K562 (cell line): ENCODE results near the gene RNF144A. TPM values are rescaled to one million over a fixed set of nuclear protein-coding genes. Genes with fewer than 3 reads are reported as not detected.

Experiments
- ATAC-seq: fragments of 200-7000 bp; cut with Tn5 transposase; 3 replicates; pipeline ENCODE4 v1.9.1; 2020; ENCODE audit warnings: moderate library complexity
- BruUV-seq: library from RNA; stranded (reverse); fragments of 400-500 nt; replicated peaks from 2 replicates; lab custom pipeline; 2021; lab: Mats Ljungman, UMichigan
- CTCF ChIA-PET: fragments of 300-600 bp; formaldehyde crosslinking; extraction: SDS; loops from one replicate; lab custom pipeline; 2021; ENCODE audit warnings: low intra/inter-chr PET ratio; lab: Yijun Ruan, JAX
- POLR2A ChIA-PET: fragments of 300-600, 350-650 bp; sonication (Branson Sonifier 250); formaldehyde crosslinking; extraction: SDS; loops from one replicate; lab custom pipeline; 2021; ENCODE audit warnings: antibody characterized with exemption, inconsistent platforms; lab: Yijun Ruan, JAX
- DNase-seq, 4 experiments: peaks; one replicate each; pipeline versions ENCODE4 v3.0.0 to v3.0.0-alpha.2; 2011 to 2018; ENCODE audit warnings: low spot score in 3 of 4, mixed read lengths in 3 of 4; ENCODE audit errors: extremely low read depth in 1 of 4
- FAIRE-seq: peaks from 2 replicates; lab custom pipeline; 2011; peaks lifted over from hg19 to GRCh38; lab: Jason Lieb, UNC
- H2AFZ ChIP-seq: 2 replicates; pipeline ENCODE4 v1.6.0; 2011; ENCODE audit warnings: low read depth, low read length, control low read depth, inconsistent platforms
- H3K27ac ChIP-seq: fragments of 200-600 bp; 3 replicates; pipeline ENCODE4 v1.8.0; 2011; ENCODE audit warnings: low read depth, mild to moderate bottlenecking, control low read depth, inconsistent platforms, low read length, moderate library complexity, mixed read lengths; ENCODE audit errors: extremely low read depth
- H3K27me3 ChIP-seq, 2 experiments: fragments of 300-600 bp in 1 of 2; 2 replicates in 1 of 2; 3 replicates in 1 of 2; pipeline versions ENCODE4 v1.6.0 to v1.8.0; 2011; ENCODE audit warnings: inconsistent platforms in 2 of 2, low read length in 2 of 2, mild to moderate bottlenecking in 1 of 2, mixed read lengths in 1 of 2, moderate library complexity in 1 of 2; ENCODE audit not compliant: control insufficient read depth in 2 of 2, insufficient read depth in 2 of 2
- H3K36me3 ChIP-seq: fragments of 300-600 bp; 3 replicates; pipeline ENCODE4 v1.8.0; 2011; ENCODE audit warnings: mild to moderate bottlenecking, low read length, inconsistent platforms; ENCODE audit not compliant: control insufficient read depth, insufficient read depth
- H3K4me1 ChIP-seq, 2 experiments: fragments of 200-600 bp in 1 of 2; replicated peaks in 1 of 2; 2 replicates in 1 of 2; 3 replicates in 1 of 2; pipeline versions ENCODE4 v1.5.1 to v1.8.0; 2011; ENCODE audit warnings: inconsistent platforms in 2 of 2, low read length in 2 of 2, mild to moderate bottlenecking in 1 of 2, mixed read lengths in 1 of 2, moderate library complexity in 1 of 2; ENCODE audit not compliant: control insufficient read depth in 2 of 2, insufficient read depth in 2 of 2
- H3K4me2 ChIP-seq: 2 replicates; pipeline ENCODE4 v1.6.1; 2011; ENCODE audit warnings: low read length, control low read depth, inconsistent platforms, mixed read lengths; ENCODE audit not compliant: insufficient read depth
- H3K4me3 ChIP-seq: fragments of 200-600 bp; sonication (generic), shearing (Covaris generic); 2 replicates; pipeline ENCODE4 v1.5.1; 2016; ENCODE audit warnings: control low read depth, inconsistent platforms
- H3K79me2 ChIP-seq: fragments of 200-600 bp; 3 replicates; pipeline ENCODE4 v1.8.0; 2011; ENCODE audit warnings: low read length, inconsistent platforms; ENCODE audit not compliant: control insufficient read depth, insufficient read depth
- H3K9ac ChIP-seq, 2 experiments: 2 replicates each; pipeline versions ENCODE4 v1.6.0 to v1.6.1; 2011; ENCODE audit warnings: low read depth in 2 of 2, low read length in 2 of 2, control low read depth in 1 of 2, inconsistent platforms in 1 of 2, mild to moderate bottlenecking in 1 of 2, mixed read lengths in 1 of 2; ENCODE audit not compliant: insufficient read depth in 1 of 2
- H3K9me1 ChIP-seq: one replicate; pipeline ENCODE4 v1.6.0; 2011; ENCODE audit warnings: inconsistent platforms, mild to moderate bottlenecking, low read length, moderate library complexity; ENCODE audit not compliant: control insufficient read depth, insufficient read depth
- H3K9me3 ChIP-seq: replicated peaks from 2 replicates; pipeline ENCODE4 v1.5.1; 2011; ENCODE audit warnings: low read depth, low read length, inconsistent platforms; ENCODE audit not compliant: control insufficient read depth, insufficient read depth
- H4K20me1 ChIP-seq: replicated peaks from 2 replicates; pipeline ENCODE4 v1.6.1; 2011; ENCODE audit warnings: low read length, inconsistent platforms, mixed read lengths; ENCODE audit not compliant: control insufficient read depth, insufficient read depth
- TSC22D4 ChIP-seq: fragments of 450-650 bp; IDR thresholded peaks from 2 replicates; pipeline ENCODE4 v1.6.1; 2016; ENCODE audit warnings: missing genetic modification characterization, missing biosample characterization, control low read depth
- ZBTB1 ChIP-seq: sonication (generic); formaldehyde crosslinking; IDR thresholded peaks from 2 replicates; pipeline ENCODE4 v1.8.1; 2023; ENCODE audit warnings: missing genetic modification reagents, low read depth, mild to moderate bottlenecking, borderline replicate concordance
- ZNF668 ChIP-seq: fragments of 250-450 bp; sonication (Bioruptor Pico); IDR thresholded peaks from 2 replicates; pipeline ENCODE4 v1.8.0; 2022; ENCODE audit warnings: mild to moderate bottlenecking, inconsistent platforms
- WGBS: fragments of 100-300 bp; shearing (Covaris generic); methylation state at CpG from one replicate; pipeline ENCODE4 v1.1.6; 2016; ENCODE audit warnings: low coverage, mixed read lengths; ENCODE audit not compliant: insufficient coverage; ENCODE audit errors: missing lambda C conversion rate; 5-methylcytosine and 5-hydroxymethylcytosine counted together
- in situ Hi-C: fragments of 300-500 bp; cut with MboI; formaldehyde crosslinking; loops from 4 replicates; pipeline ENCODE4 v1.15.0; 2018; ENCODE audit warnings: inconsistent platforms, mixed read lengths
- intact Hi-C: fragments of 100-400 bp; cut with micrococcal nuclease; formaldehyde crosslinking; loops from 2 replicates; pipeline ENCODE4 v1.14.2; 2022
- polyA plus RNA-seq, 8 experiments: library from polyadenylated mRNA; depleted of rRNA in 4 of 8; stranded (reverse) in 5 of 8; unstranded in 3 of 8; fragments of >200 nt; fragmentation: Nextera tagmentation in 2 of 8; fragmentation: Illumina TruSeq in 1 of 8; extraction: Ambion mirVana in 2 of 8; extraction: Trizol in 1 of 8; gene quantifications; 2 replicates each; pipeline versions ENCODE4 v1.2.1 to v1.2.3, GENCODE V29; 2011 to 2014; ENCODE audit warnings: inconsistent platforms in 1 of 8, missing spikeins in 1 of 8
- total RNA-seq, 7 experiments: library from RNA; depleted of rRNA in 6 of 7; stranded (reverse); fragments of >200 nt in 6 of 7; fragmentation: Illumina TruSeq in 2 of 7; extraction: Trizol in 2 of 7; gene quantifications; 2 replicates each; pipeline versions ENCODE4 v1.2.1 to v1.2.3, GENCODE V29; 2011 to 2021; ENCODE audit warnings: low replicate concordance in 1 of 7
- TF ChIP-seq, protein P1 (sequence below): fragments of 250-450 bp; sonication (Bioruptor Pico); IDR thresholded peaks from 2 replicates; pipeline ENCODE4 v1.9.0; 2021; ENCODE audit warnings: mild to moderate bottlenecking
- TF ChIP-seq, protein P2 (sequence below): fragments of 250-450 bp; sonication (Bioruptor Pico); IDR thresholded peaks from 2 replicates; pipeline ENCODE4 v1.5.0; 2021; ENCODE audit warnings: mild to moderate bottlenecking, borderline replicate concordance
- TF ChIP-seq, protein P3 (sequence below): fragments of 250-450 bp; sonication (Bioruptor Pico); IDR thresholded peaks from 2 replicates; pipeline ENCODE4 v1.5.0; 2021; ENCODE audit warnings: mild to moderate bottlenecking, moderate library complexity
- TF ChIP-seq, protein P4 (sequence below): sonication (generic); formaldehyde crosslinking; IDR thresholded peaks from 2 replicates; pipeline ENCODE4 v1.8.0; 2022; ENCODE audit warnings: mild to moderate bottlenecking, missing genetic modification reagents, borderline replicate concordance

RNF144A gene
- total and polyA plus RNA-seq, 9 of the 15 experiments (the other 6 are each of a cell fraction or from before 2014, with no cell fraction given): 0.96 to 11.3 (median 6.2) TPM

DNA sequence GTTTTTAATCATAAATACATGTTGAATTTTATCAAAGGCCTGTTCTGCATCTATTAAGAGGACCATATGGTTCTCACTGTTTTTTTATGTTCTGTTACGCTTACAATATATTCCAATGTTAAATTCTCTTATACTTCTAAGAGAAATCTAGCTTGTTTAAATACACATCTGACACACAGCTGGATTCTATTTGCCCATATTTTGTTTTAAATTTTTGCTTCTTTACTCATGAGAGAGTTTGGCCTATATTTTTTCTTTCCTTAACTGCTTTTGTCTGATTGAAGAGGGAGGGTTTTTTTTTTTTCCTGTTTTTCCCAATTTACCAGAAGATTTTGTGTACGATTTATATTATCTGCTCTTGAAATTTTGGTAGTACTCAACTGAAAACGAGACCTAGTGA is 34.9 kb downstream of the RNF144A start:
- Histone ChIP-seq H2AFZ (no peak overlapping the region), H3K36me3 (no peaks in the 10 kb centered on the region), H3K4me3 (no peak overlapping the region), H4K20me1 (no peaks in the 10 kb centered on the region), H3K9me3 (no peaks in the 10 kb centered on the region), H3K27ac (no peak overlapping the region), H3K4me1 (no peaks in the 10 kb centered on the region; a peak in 2 of 5 replicates), H3K9ac (no peak overlapping the region), H3K79me2 (no peaks in the 10 kb centered on the region), H3K4me2 (no peak overlapping the region), H3K27me3 (no peaks in the 10 kb centered on the region), H3K9me1 (no peaks in the 10 kb centered on the region)
- no peak for TF ChIP-seq ZBTB1
- TF ChIP-seq, protein P1, sequence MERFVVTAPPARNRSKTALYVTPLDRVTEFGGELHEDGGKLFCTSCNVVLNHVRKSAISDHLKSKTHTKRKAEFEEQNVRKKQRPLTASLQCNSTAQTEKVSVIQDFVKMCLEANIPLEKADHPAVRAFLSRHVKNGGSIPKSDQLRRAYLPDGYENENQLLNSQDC: no peak
- TF ChIP-seq, protein P2, sequence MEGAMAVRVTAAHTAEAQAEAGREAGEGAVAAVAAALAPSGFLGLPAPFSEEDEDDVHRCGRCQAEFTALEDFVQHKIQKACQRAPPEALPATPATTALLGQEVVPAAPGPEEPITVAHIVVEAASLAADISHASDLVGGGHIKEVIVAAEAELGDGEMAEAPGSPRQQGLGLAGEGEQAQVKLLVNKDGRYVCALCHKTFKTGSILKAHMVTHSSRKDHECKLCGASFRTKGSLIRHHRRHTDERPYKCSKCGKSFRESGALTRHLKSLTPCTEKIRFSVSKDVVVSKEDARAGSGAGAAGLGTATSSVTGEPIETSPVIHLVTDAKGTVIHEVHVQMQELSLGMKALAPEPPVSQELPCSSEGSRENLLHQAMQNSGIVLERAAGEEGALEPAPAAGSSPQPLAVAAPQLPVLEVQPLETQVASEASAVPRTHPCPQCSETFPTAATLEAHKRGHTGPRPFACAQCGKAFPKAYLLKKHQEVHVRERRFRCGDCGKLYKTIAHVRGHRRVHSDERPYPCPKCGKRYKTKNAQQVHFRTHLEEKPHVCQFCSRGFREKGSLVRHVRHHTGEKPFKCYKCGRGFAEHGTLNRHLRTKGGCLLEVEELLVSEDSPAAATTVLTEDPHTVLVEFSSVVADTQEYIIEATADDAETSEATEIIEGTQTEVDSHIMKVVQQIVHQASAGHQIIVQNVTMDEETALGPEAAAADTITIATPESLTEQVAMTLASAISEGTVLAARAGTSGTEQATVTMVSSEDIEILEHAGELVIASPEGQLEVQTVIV (CRISPR knock-in tag): no peak
- TF ChIP-seq, protein P3, sequence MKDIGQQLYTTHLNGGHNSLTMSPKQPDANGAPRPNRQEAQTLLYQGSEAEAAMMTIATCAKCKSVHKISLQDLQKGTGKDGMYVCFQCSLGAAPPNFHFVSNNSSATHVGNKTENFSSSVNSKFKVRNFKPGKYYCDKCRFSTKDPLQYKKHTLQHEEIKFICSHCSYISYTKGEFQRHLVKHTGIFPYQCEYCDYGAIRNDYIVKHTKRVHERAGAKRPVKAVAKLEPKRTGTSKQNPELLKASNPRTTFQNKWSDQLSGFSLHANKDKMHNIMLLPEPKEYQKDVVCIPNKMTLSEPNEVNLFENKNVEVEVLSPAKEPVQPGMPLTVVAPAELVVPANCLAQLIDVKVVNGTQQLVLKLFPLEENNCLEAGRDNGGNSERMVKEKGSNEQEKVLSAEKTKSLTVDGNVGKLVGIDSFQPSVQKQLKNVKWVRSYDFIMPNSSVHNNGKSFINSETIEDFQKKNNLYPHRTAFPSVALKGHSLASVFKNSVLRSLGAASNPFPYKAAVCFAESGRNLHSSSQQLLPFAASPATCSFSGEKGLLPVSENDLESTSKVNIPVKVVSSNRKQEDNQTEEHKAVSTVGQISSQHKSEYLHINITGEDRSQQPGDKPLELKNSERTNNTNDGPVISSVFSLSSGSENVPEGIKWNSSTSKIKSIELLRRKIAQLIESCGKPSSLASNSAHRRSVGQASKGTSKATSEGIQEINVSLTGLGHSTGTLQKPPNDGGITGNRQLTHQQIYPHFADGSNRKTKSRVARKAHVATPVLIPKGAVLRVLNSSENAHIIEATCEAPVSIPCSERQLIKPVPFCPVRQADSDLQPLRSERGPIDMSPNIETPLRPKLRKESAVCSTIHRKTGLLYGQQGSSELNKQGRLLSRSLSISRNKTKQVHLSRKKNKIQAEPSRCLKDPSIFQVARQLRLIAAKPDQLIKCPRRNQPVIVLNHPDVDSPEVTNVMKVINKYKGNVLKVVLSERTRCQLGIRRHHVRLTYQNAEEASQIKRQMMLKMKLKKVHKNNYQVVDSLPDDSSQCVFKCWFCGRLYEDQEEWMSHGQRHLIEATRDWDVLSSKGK (CRISPR knock-in tag): no peak
- TF ChIP-seq ZNF668 (CRISPR knock-in tag): no peak
- no peak for TF ChIP-seq TSC22D4 (tag)
- TF ChIP-seq, protein P4, sequence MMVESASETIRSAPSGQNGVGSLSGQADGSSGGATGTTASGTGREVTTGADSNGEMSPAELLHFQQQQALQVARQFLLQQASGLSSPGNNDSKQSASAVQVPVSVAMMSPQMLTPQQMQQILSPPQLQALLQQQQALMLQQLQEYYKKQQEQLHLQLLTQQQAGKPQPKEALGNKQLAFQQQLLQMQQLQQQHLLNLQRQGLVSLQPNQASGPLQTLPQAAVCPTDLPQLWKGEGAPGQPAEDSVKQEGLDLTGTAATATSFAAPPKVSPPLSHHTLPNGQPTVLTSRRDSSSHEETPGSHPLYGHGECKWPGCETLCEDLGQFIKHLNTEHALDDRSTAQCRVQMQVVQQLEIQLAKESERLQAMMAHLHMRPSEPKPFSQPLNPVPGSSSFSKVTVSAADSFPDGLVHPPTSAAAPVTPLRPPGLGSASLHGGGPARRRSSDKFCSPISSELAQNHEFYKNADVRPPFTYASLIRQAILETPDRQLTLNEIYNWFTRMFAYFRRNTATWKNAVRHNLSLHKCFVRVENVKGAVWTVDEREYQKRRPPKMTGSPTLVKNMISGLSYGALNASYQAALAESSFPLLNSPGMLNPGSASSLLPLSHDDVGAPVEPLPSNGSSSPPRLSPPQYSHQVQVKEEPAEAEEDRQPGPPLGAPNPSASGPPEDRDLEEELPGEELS (CRISPR knock-in tag): no peak
- intact Hi-C loops: no loop called here
- WGBS: 41% methylated on average over 3 of the region's 3 CpGs
- DNase-seq: no peak
- no peak for FAIRE-seq
- in situ Hi-C loops: no loop called here
- BruUV-seq: no TSS peak
- POLR2A ChIA-PET: no interaction called here
- CTCF ChIA-PET: no interaction called here
- ATAC-seq: no peak
